Measurements from ENCODE around the gene EIPR1.

GRCh38 chr2:3179208-3179607 is 198.4 kb downstream of the EIPR1 start:
- TF ChIP-seq EZH2 (IDR thresholded peaks at IDR 0.05) (no peak), POLR2AphosphoS5 (IDR thresholded peaks at IDR 0.05; ENCODE audit: borderline replicate concordance, low read depth, low read length) (no peak), FOXP2 (optimal IDR thresholded peaks at IDR 0.05; ENCODE audit: control extremely low read depth, extremely low read length, insufficient read depth) (no peak)

All from SK-N-MC (cell line).